ENCODE data around the gene TMEM130.

GRCh38 chr7:98831641-98832221, 38.1 kb downstream of the TMEM130 start:
- TF ChIP-seq CTCF (IDR thresholded peaks at IDR 0.05) (no peak), POLR2A (IDR thresholded peaks at IDR 0.05) (no peak)
